GM12878 (cell line): ENCODE measurements around the gene TFAP2E. TPM values are rescaled to one million over a fixed set of nuclear protein-coding genes. Genes with fewer than 3 reads are reported as not detected.

ENCODE experiments used
- ATAC-seq: fragments of 200-7000 bp; cut with Tn5 transposase; 3 replicates; pipeline ENCODE4 v1.9.1; 2020; ENCODE audit warnings: mild to moderate bottlenecking, moderate library complexity
- BruUV-seq: library from RNA; stranded (reverse); fragments of 400-500 nt; replicated peaks from 2 replicates; lab custom pipeline; 2021; lab: Mats Ljungman, UMichigan
- CTCF ChIA-PET: fragments of 300-600 bp; sonication (Branson Sonifier 250); formaldehyde crosslinking; extraction: SDS; loops from one replicate; lab custom pipeline; 2021; ENCODE audit warnings: inconsistent platforms; lab: Yijun Ruan, JAX
- POLR2A ChIA-PET: fragments of 350-600 bp; formaldehyde crosslinking; extraction: SDS; loops from one replicate; lab custom pipeline; 2021; ENCODE audit warnings: inconsistent platforms; lab: Charles Lee
- RAD21 ChIA-PET: fragments of 300-600 bp; sonication (Branson Sonifier 250); formaldehyde crosslinking; loops from one replicate; lab custom pipeline; 2023; ENCODE audit warnings: antibody characterized with exemption; ENCODE audit not compliant: unreplicated experiment; lab: Charles Lee
- SMC1A ChIA-PET: fragments of 300-600 bp; sonication (Branson Sonifier 250); formaldehyde crosslinking; loops from one replicate; lab custom pipeline; 2023; ENCODE audit not compliant: unreplicated experiment, uncharacterized antibody; lab: Charles Lee
- DNase-seq: peaks from one replicate; pipeline ENCODE4 v3.0.0-alpha.2; 2011; ENCODE audit warnings: low read depth, low spot score
- FAIRE-seq: peaks from 3 replicates; lab custom pipeline; 2011; peaks lifted over from hg19 to GRCh38; lab: Jason Lieb, UNC
- H2AFZ ChIP-seq: 2 replicates; pipeline ENCODE4 v1.6.0; 2011; ENCODE audit warnings: low read depth, low read length, control low read depth; ENCODE audit not compliant: control insufficient read depth
- H3K27ac ChIP-seq: 2 replicates; pipeline ENCODE4 v1.5.1; 2011; ENCODE audit warnings: control low read depth; ENCODE audit not compliant: control insufficient read depth, insufficient read depth
- H3K27me3 ChIP-seq, 2 experiments: replicated peaks in 1 of 2; 2 replicates each; pipeline versions ENCODE4 v1.6.0 to v1.6.1; 2011; ENCODE audit warnings: low read length in 1 of 2; ENCODE audit not compliant: control insufficient read depth in 2 of 2, insufficient read depth in 2 of 2
- H3K36me3 ChIP-seq, 2 experiments: 2 replicates each; pipeline ENCODE4 v1.5.1; 2011; ENCODE audit warnings: low read length in 1 of 2; ENCODE audit not compliant: control insufficient read depth in 2 of 2, insufficient read depth in 2 of 2
- H3K4me1 ChIP-seq: 2 replicates; pipeline ENCODE4 v1.6.1; 2011; ENCODE audit warnings: mild to moderate bottlenecking, low read length, moderate library complexity, mixed read lengths; ENCODE audit not compliant: control insufficient read depth, insufficient read depth
- H3K4me2 ChIP-seq: 2 replicates; pipeline ENCODE4 v1.6.0; 2011; ENCODE audit warnings: control low read depth; ENCODE audit not compliant: control insufficient read depth, insufficient read depth
- H3K4me3 ChIP-seq: fragments of 200-600 bp; sonication (generic); 2 replicates; pipeline ENCODE4 v1.5.1; 2016
- H3K79me2 ChIP-seq: 2 replicates; pipeline ENCODE4 v1.6.0; 2011; ENCODE audit warnings: low read length; ENCODE audit not compliant: control insufficient read depth, insufficient read depth
- H3K9ac ChIP-seq: 2 replicates; pipeline ENCODE4 v1.8.0; 2011; ENCODE audit warnings: low read length, control low read depth, mixed read lengths; ENCODE audit not compliant: control insufficient read depth, insufficient read depth
- H3K9me3 ChIP-seq: replicated peaks from 3 replicates; pipeline ENCODE4 v1.5.1; 2011; ENCODE audit warnings: mild to moderate bottlenecking, low read length; ENCODE audit not compliant: control insufficient read depth, insufficient read depth
- H4K20me1 ChIP-seq: 2 replicates; pipeline ENCODE4 v1.6.0; 2011; ENCODE audit not compliant: control insufficient read depth, insufficient read depth
- BCL3 ChIP-seq: IDR thresholded peaks from 2 replicates; pipeline ENCODE4 v1.6.1; 2011; ENCODE audit warnings: borderline replicate concordance, low read depth, mild to moderate bottlenecking, moderate library complexity, low read length; ENCODE audit not compliant: insufficient read depth, poor library complexity, severe bottlenecking
- LARP7 ChIP-seq: fragments of 450-650 bp; IDR thresholded peaks from 2 replicates; pipeline ENCODE4 v1.6.1; 2017; ENCODE audit warnings: mild to moderate bottlenecking
- NFYA ChIP-seq: IDR thresholded peaks from 2 replicates; pipeline ENCODE4 v1.6.1; 2011; ENCODE audit warnings: low read depth, mild to moderate bottlenecking, low read length, improper control_type of control experiment, borderline replicate concordance
- RELB ChIP-seq: fragments of 450-650 bp; IDR thresholded peaks from 2 replicates; pipeline ENCODE4 v1.6.1; 2017; ENCODE audit warnings: low read depth, mild to moderate bottlenecking, moderate library complexity
- SPI1 ChIP-seq: IDR thresholded peaks from 2 replicates; pipeline ENCODE4 v1.6.1; 2011; ENCODE audit warnings: low read depth, mild to moderate bottlenecking, low read length, moderate library complexity, borderline replicate concordance; ENCODE audit not compliant: insufficient read depth
- WGBS: methylation state at CpG from one replicate; pipeline ENCODE4 v1.1.6; 2016; ENCODE audit warnings: low lambda C conversion rate; ENCODE audit not compliant: insufficient replicate concordance, insufficient coverage; ENCODE audit errors: missing lambda C conversion rate; 5-methylcytosine and 5-hydroxymethylcytosine counted together
- in situ Hi-C: fragments of 300-500 bp; cut with MboI; formaldehyde crosslinking; loops from 9 replicates; pipeline ENCODE4 v1.14.3; 2018; ENCODE audit warnings: mixed read lengths
- intact Hi-C: fragments of 100-400 bp; cut with micrococcal nuclease; formaldehyde crosslinking; loops from one replicate; pipeline ENCODE4 v1.14.2; 2022; ENCODE audit not compliant: unreplicated experiment
- polyA plus RNA-seq, 11 experiments: library from polyadenylated mRNA; depleted of rRNA in 4 of 11; unstranded in 6 of 11; stranded (reverse) in 5 of 11; fragments of >200 nt; fragmentation: Nextera tagmentation in 4 of 11; fragmentation: Illumina TruSeq in 1 of 11; extraction: Ambion mirVana in 4 of 11; extraction: Trizol in 1 of 11; gene quantifications; 1 replicate in 1 of 11; 2 replicates in 10 of 11; pipeline versions ENCODE4 v1.2.1 to v1.2.3, GENCODE V29; 2011 to 2016; ENCODE audit warnings: inconsistent platforms in 2 of 11, missing spikeins in 2 of 11, low read depth in 1 of 11
- total RNA-seq, 4 experiments: library from RNA; depleted of rRNA in 3 of 4; stranded (reverse); fragments of >200 nt in 3 of 4; fragmentation: Illumina TruSeq in 1 of 4; extraction: Trizol in 1 of 4; gene quantifications; 2 replicates each; pipeline versions ENCODE4 v1.2.1 to v1.2.3, GENCODE V29; 2013 to 2021

TFAP2E gene
- total and polyA plus RNA-seq, 10 of the 15 experiments (the other 5 are each of a cell fraction or from before 2014, with no cell fraction given), result 0.10 to 1.1 (median 0.43) TPM

GRCh38 chr1:35595684-35596083, 22.6 kb downstream of the TFAP2E start:
- POLR2A ChIA-PET, result no interaction called here

More at GRCh38 chr1:35595684-35596083, 22.6 kb downstream of the TFAP2E start:
- in situ Hi-C loops (no loop called here), intact Hi-C loops (no loop called here)
- TSS peak; percentile 21 for BruUV-seq
- no peak for TF ChIP-seq SPI1
- TF ChIP-seq LARP7, result no peak
- TF ChIP-seq BCL3, result peak; percentile 43
- TF ChIP-seq RELB, result no peak
- TF ChIP-seq NFYA, result no peak
- CTCF ChIA-PET, result no interaction called here
- no peak overlapping the region for H3K4me3 ChIP-seq
- peaks cover 6 to 9% of the 10 kb centered on the region in 2 experiments; a peak in 3 of 4 replicates for H3K36me3 ChIP-seq
- FAIRE-seq, result no peak
- H3K27ac ChIP-seq, result no peak overlapping the region
- no peak for DNase-seq
- H4K20me1 ChIP-seq, result no peaks in the 10 kb centered on the region
- no peak overlapping the region for H3K4me2 ChIP-seq
- ATAC-seq, result no peak
- H3K79me2 ChIP-seq, result no peaks in the 10 kb centered on the region
- 90% methylated on average over 7 of the region's 7 CpGs for WGBS
- H3K4me1 ChIP-seq, result no peaks in the 10 kb centered on the region
- H2AFZ ChIP-seq, result no peak overlapping the region
- SMC1A ChIA-PET, result no interaction called here
- RAD21 ChIA-PET, result no interaction called here
- no peak overlapping the region for H3K9ac ChIP-seq
- H3K27me3 ChIP-seq, result no peaks in the 10 kb centered on the region
- H3K9me3 ChIP-seq, result no peaks in the 10 kb centered on the region
